Gastrocnemius medialis (tissue), 4 donors: ENCODE results near the gene EVI5. TPM values are rescaled to one million over a fixed set of nuclear protein-coding genes. Genes with fewer than 3 reads are reported as not detected.

Source experiments
- ATAC-seq, 2 donors: fragments of 150-250 bp; one replicate each; pipeline ENCODE4 v1.9.1; 2016
- DNase-seq, 2 donors: peaks; one replicate each; pipeline ENCODE4 v3.0.0-alpha.2; 2019
- H3K27ac ChIP-seq, 4 donors: fragments of 200-600 bp; sonication (generic); 1 replicate in 1 of 4; 2 replicates in 3 of 4; pipeline ENCODE4 v1.5.1; 2016 to 2018; ENCODE audit warnings: mild to moderate bottlenecking in 2 of 4, moderate library complexity in 1 of 4
- H3K27me3 ChIP-seq, 3 donors: fragments of 200-600 bp; sonication (generic) in 2 of 3; 1 replicate in 1 of 3; 2 replicates in 2 of 3; pipeline versions ENCODE4 v1.5.1 to v1.6.0; 2016 to 2019; ENCODE audit warnings: mild to moderate bottlenecking in 1 of 3, moderate library complexity in 1 of 3
- H3K36me3 ChIP-seq, 2 donors: fragments of 200-600 bp; sonication (generic) in 1 of 2; one replicate each; pipeline ENCODE4 v1.5.1; 2017 to 2018
- H3K4me1 ChIP-seq, 2 donors: fragments of 200-600 bp; sonication (generic) in 1 of 2; one replicate each; pipeline ENCODE4 v1.5.1; 2016 to 2017; ENCODE audit warnings: mild to moderate bottlenecking in 2 of 2
- H3K4me3 ChIP-seq, 4 donors: fragments of 200-600 bp; sonication (generic) in 3 of 4; 1 replicate in 1 of 4; 2 replicates in 3 of 4; pipeline ENCODE4 v1.5.1; 2016 to 2019; ENCODE audit warnings: mild to moderate bottlenecking in 2 of 4
- H3K9me3 ChIP-seq, 3 donors: fragments of 200-600 bp; sonication (generic) in 2 of 3; 1 replicate in 1 of 3; 2 replicates in 2 of 3; pipeline ENCODE4 v1.5.1; 2016 to 2019
- CTCF ChIP-seq, 5 experiments: fragments of 450-650 bp in 3 of 5; fragments of 200-600 bp in 2 of 5; sonication (generic) in 2 of 5; IDR thresholded peaks in 4 of 5; conservative IDR thresholded peaks in 1 of 5; 1 replicate in 4 of 5; 2 replicates in 1 of 5; pipeline ENCODE4 v1.5.1; 2016 to 2019; ENCODE audit warnings: antibody characterized with exemption in 5 of 5, mild to moderate bottlenecking in 3 of 5, moderate library complexity in 3 of 5
- POLR2A ChIP-seq, 2 donors: fragments of 450-650 bp; IDR thresholded peaks; one replicate each; pipeline ENCODE4 v1.6.1; 2017; ENCODE audit warnings: antibody characterized with exemption in 2 of 2, mild to moderate bottlenecking in 2 of 2, moderate library complexity in 2 of 2
- in situ Hi-C, 4 donors: fragments of 200-750 bp; cut with MboI; loops; one replicate each; pipeline versions ENCODE4 v1.15.0 to v1.8.0; 2017; ENCODE audit warnings: low sequenced_read_pairs in 4 of 4
- intact Hi-C: fragments of 100-400 bp; cut with DNase I; formaldehyde crosslinking; loops from one replicate; pipeline ENCODE4 v1.15.1; 2023; ENCODE audit warnings: low total_unique reads
- total RNA-seq, 4 donors: library from RNA; depleted of rRNA; stranded (reverse); fragments of >200 nt; gene quantifications; one replicate each; pipeline versions ENCODE4 v1.1.0 to v1.2.3, GENCODE V29; 2016

The EVI5 gene
- total RNA-seq, 4 donors from 2014 or later: 4.6 to 12.5 (median 8.2) TPM

- Histone ChIP-seq H3K36me3 (no peaks in the 10 kb centered on the region), H3K4me1 (no peaks in the 10 kb centered on the region), H3K27ac (no peak overlapping the region), H3K9me3 (no peaks in the 10 kb centered on the region), H3K4me3 (no peak overlapping the region), H3K27me3 (no peaks in the 10 kb centered on the region)
- TF ChIP-seq CTCF (IDR thresholded peaks at IDR 0.05 in 4 of 5, conservative IDR thresholded peaks at IDR 0.05 in 1 of 5) (no peak), POLR2A (IDR thresholded peaks at IDR 0.05) (no peak)
- no peak for ATAC-seq
- in situ Hi-C loops: no loop called here
- no peak for DNase-seq
- intact Hi-C loops: no loop called here
Observed at GRCh38 chr1:92466683-92467352, 318.1 kb downstream of the EVI5 start.

GRCh38 chr1:92465256-92465647 lies 319.7 kb downstream of the EVI5 start:
- Histone ChIP-seq H3K4me1 (no peaks in the 10 kb centered on the region), H3K9me3 (no peaks in the 10 kb centered on the region), H3K36me3 (no peaks in the 10 kb centered on the region), H3K27me3 (no peaks in the 10 kb centered on the region), H3K4me3 (no peak overlapping the region), H3K27ac (no peak overlapping the region)
- ATAC-seq: no peak
- intact Hi-C loops: no loop called here
- TF ChIP-seq CTCF (IDR thresholded peaks at IDR 0.05 in 4 of 5, conservative IDR thresholded peaks at IDR 0.05 in 1 of 5): no peak
- no peak for TF ChIP-seq POLR2A (IDR thresholded peaks at IDR 0.05)
- in situ Hi-C loops: no loop called here
- DNase-seq: no peak

- Histone ChIP-seq H3K9me3 (no peaks in the 10 kb centered on the region), H3K27me3 (no peaks in the 10 kb centered on the region), H3K4me1 (no peaks in the 10 kb centered on the region), H3K27ac (no peak overlapping the region), H3K36me3 (no peaks in the 10 kb centered on the region), H3K4me3 (no peak overlapping the region)
- intact Hi-C loops (no loop called here), in situ Hi-C loops (no loop called here)
- ATAC-seq: no peak
- DNase-seq: no peak
- no peak for TF ChIP-seq POLR2A (IDR thresholded peaks at IDR 0.05)
- TF ChIP-seq CTCF (IDR thresholded peaks at IDR 0.05 in 4 of 5, conservative IDR thresholded peaks at IDR 0.05 in 1 of 5): no peak
Observed at GRCh38 chr1:92464588-92465255, 320.2 kb downstream of the EVI5 start.

GRCh38 chr1:92461364-92462097 lies 323.4 kb downstream of the EVI5 start:
- no peaks in the 10 kb centered on the region for H3K4me1 ChIP-seq

More at GRCh38 chr1:92461364-92462097, 323.4 kb downstream of the EVI5 start:
- DNase-seq: no peak
- in situ Hi-C loops: no loop called here
- Histone ChIP-seq H3K9me3 (no peaks in the 10 kb centered on the region), H3K27me3 (no peaks in the 10 kb centered on the region), H3K4me3 (no peak overlapping the region), H3K36me3 (no peaks in the 10 kb centered on the region), H3K27ac (no peak overlapping the region)
- TF ChIP-seq CTCF (IDR thresholded peaks at IDR 0.05 in 4 of 5, conservative IDR thresholded peaks at IDR 0.05 in 1 of 5): no peak
- TF ChIP-seq POLR2A (IDR thresholded peaks at IDR 0.05): no peak
- intact Hi-C loops: no loop called here
- ATAC-seq: no peak
